Endothelial cell (in vitro differentiated cells): Measurements from ENCODE around the gene PTRH1. TPM values are rescaled to one million over a fixed set of nuclear protein-coding genes. Genes with fewer than 3 reads are reported as not detected.

Experiments used
- DNase-seq: peaks from one replicate; pipeline ENCODE4 v3.0.0; 2021; ENCODE audit warnings: low spot score
- H3K27ac Mint-ChIP-seq: one replicate; pipeline ENCODE4 v1.8.0; 2021; ENCODE audit warnings: mixed read lengths, inconsistent platforms; ENCODE audit not compliant: unreplicated experiment
- H3K27me3 Mint-ChIP-seq: one replicate; pipeline ENCODE4 v1.8.0; 2021; ENCODE audit warnings: mild to moderate bottlenecking, moderate library complexity, mixed read lengths, inconsistent platforms; ENCODE audit not compliant: unreplicated experiment
- H3K36me3 Mint-ChIP-seq: one replicate; pipeline ENCODE4 v1.8.0; 2021; ENCODE audit warnings: mild to moderate bottlenecking, low read depth, mixed read lengths, inconsistent platforms; ENCODE audit not compliant: unreplicated experiment
- H3K4me1 Mint-ChIP-seq: one replicate; pipeline ENCODE4 v1.8.0; 2021; ENCODE audit warnings: mild to moderate bottlenecking, mixed read lengths, inconsistent platforms; ENCODE audit not compliant: unreplicated experiment
- H3K4me3 Mint-ChIP-seq: one replicate; pipeline ENCODE4 v1.8.0; 2021; ENCODE audit warnings: mild to moderate bottlenecking, mixed read lengths, inconsistent platforms; ENCODE audit not compliant: unreplicated experiment
- H3K9me3 Mint-ChIP-seq: one replicate; pipeline ENCODE4 v1.8.0; 2021; ENCODE audit warnings: mixed read lengths, inconsistent platforms; ENCODE audit not compliant: unreplicated experiment
- CTCF ChIP-seq: fragments of 200-600 bp; sonication (generic); IDR thresholded peaks from one replicate; pipeline ENCODE4 v1.5.0; 2021; ENCODE audit warnings: antibody characterized with exemption; ENCODE audit not compliant: unreplicated experiment
- total RNA-seq: library from RNA; stranded (reverse); fragmentation: NEBNext Ultra II Directional; extraction: Animal tissue kit (Norgen Biotek cat#: 25700); gene quantifications from one replicate; pipeline ENCODE4 v1.2.1, GENCODE V29; 2021; ENCODE audit not compliant: unreplicated experiment

PTRH1 gene
- total RNA-seq, 1 donor from 2014 or later, result 15.3 TPM

DNA sequence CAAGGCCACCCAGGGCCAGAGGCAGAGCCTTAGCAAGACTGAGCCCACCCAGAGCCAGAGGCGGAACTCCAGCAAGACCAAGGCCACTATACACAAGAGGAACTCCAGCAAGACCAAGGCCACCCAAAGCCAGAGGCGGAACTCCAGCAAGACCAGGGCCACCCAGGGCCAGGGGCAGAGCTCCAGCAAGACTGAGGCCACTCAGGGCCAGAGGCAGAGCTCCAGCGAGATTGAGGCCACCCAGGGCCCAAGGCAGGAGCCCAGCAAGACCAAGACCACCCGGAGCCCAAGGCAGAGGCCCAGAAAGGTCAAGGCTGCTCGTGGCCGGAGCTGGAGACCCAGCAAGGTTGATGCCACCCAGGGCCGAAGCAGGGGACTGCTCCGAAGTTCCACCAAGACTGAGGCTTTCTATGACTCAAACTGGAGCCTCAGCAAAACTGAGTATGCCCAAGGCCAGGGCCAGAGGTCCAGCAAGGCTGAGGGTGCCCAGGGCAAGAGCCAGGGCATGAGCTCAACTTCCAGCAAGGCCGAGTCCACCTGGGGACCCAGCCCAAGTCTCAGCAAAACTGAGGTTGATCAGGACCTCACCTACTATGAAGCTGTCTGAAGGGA is 15.4 kb upstream of the PTRH1 start:
- no peak overlapping the region for H3K4me3 Mint-ChIP-seq
- H3K36me3 Mint-ChIP-seq, result peaks cover 5% of the 10 kb centered on the region
- no peaks in the 10 kb centered on the region for H3K9me3 Mint-ChIP-seq
- H3K27me3 Mint-ChIP-seq, result peaks cover 5% of the 10 kb centered on the region
- no peak for DNase-seq
- H3K27ac Mint-ChIP-seq, result no peak overlapping the region
- H3K4me1 Mint-ChIP-seq, result peaks cover 9% of the 10 kb centered on the region
- TF ChIP-seq CTCF, result no peak

- H3K4me1 Mint-ChIP-seq, result peaks cover 4% of the 10 kb centered on the region
- H3K9me3 Mint-ChIP-seq, result no peaks in the 10 kb centered on the region
- peaks cover 4% of the 10 kb centered on the region for H3K27me3 Mint-ChIP-seq
- peaks cover 5% of the 10 kb centered on the region for H3K36me3 Mint-ChIP-seq
- H3K4me3 Mint-ChIP-seq, result no peak overlapping the region
- no peak for TF ChIP-seq CTCF
- DNase-seq, result no peak
- no peak overlapping the region for H3K27ac Mint-ChIP-seq
Observed at GRCh38 chr9:127730262-127730661, 14.8 kb upstream of the PTRH1 start.

DNA sequence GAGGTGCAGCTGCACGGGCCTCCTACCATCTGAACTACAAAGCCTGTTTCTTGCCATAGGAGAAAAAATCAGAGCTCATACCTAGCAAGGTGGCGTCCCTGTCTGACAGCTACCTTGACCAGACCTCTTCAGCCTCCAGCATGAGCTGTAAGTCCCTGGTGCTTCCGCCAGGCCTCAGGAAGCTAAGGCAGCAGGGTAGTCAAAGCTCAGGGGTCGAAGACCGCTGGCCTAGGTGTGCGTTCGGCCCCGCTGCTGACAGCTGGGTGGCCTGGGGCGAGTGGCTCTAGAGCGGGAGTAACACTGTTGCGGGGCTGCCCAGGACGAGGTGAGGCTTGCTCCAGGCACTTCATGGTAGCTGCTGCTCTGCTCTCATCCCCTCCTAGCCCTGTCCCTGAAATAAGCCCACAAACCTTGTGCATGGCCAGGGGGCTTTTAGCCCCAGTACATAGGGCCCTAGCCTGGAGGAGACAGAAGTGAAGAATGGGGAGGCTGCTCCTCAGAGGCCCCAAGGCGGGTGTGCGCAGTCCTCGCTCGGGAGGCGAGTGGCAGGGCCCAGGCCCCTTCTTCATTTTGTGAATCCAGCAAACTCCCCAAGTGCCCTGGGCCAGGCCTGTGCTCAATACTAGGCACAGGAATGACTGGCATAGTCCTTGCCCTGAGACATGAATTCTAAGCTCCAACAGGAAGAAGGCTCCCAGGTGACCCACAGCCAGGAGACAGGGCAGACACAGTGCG is 14.2 kb upstream of the PTRH1 start:
- H3K36me3 Mint-ChIP-seq, result peaks cover 5% of the 10 kb centered on the region
- DNase-seq, result no peak
- no peak overlapping the region for H3K27ac Mint-ChIP-seq
- peaks cover 3% of the 10 kb centered on the region for H3K4me1 Mint-ChIP-seq
- peaks cover 3% of the 10 kb centered on the region for H3K27me3 Mint-ChIP-seq
- TF ChIP-seq CTCF, result no peak
- H3K9me3 Mint-ChIP-seq, result no peaks in the 10 kb centered on the region
- H3K4me3 Mint-ChIP-seq, result no peak overlapping the region

DNA sequence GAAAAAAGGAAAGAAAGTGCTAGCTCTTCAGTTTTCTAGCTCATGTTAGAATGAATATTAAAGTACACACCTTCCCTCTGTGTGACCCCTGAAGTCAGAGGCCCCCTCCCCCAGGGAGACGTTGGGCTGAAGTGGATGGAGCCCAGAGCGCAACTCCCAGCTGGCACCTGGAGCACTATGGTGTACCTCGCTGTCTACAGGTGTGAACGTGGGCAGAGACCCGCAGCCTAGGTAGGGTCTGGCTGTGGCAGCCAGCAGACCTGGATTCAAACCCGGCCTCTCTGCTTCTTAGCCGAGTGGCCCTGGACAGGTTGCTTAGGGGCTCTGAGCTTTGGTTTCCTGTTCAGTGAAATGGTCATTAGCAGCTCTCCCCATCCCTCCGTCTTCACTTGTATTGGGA is 13.3 kb upstream of the PTRH1 start:
- H3K4me1 Mint-ChIP-seq, result peaks cover 9% of the 10 kb centered on the region
- no peak for TF ChIP-seq CTCF
- H3K27me3 Mint-ChIP-seq, result peaks cover 3% of the 10 kb centered on the region
- H3K27ac Mint-ChIP-seq, result no peak overlapping the region
- H3K9me3 Mint-ChIP-seq, result no peaks in the 10 kb centered on the region
- H3K4me3 Mint-ChIP-seq, result no peak overlapping the region
- H3K36me3 Mint-ChIP-seq, result peaks cover 5% of the 10 kb centered on the region
- DNase-seq, result no peak

GRCh38 chr9:127726871-127727270 is 11.4 kb upstream of the PTRH1 start:
- Mint-ChIP-seq H3K9me3 (no peaks in the 10 kb centered on the region), H3K36me3 (no peaks in the 10 kb centered on the region), H3K27me3 (peaks cover 2% of the 10 kb centered on the region), H3K4me1 (peaks cover 10% of the 10 kb centered on the region), H3K4me3 (no peak overlapping the region), H3K27ac (no peak overlapping the region)
- no peak for DNase-seq
- no peak for TF ChIP-seq CTCF
